Neural progenitor cell (in vitro differentiated cells): ENCODE measurements around the gene BMP4. TPM values are rescaled to one million over a fixed set of nuclear protein-coding genes. Genes with fewer than 3 reads are reported as not detected.
A peak's percentile ranks its signal among the peaks of the same experiment; 100 is the strongest.

Experiments used
- DNase-seq: peaks from one replicate; pipeline ENCODE4 v3.0.0-alpha.2; 2016; ENCODE audit warnings: low spot score
- H2AFZ ChIP-seq: fragments of 200-600 bp; sonication (generic); replicated peaks from 2 replicates; pipeline ENCODE4 v1.6.1; 2016; ENCODE audit warnings: antibody characterized with exemption
- H3F3A ChIP-seq: fragments of 200-600 bp; sonication (generic); 2 replicates; pipeline ENCODE4 v1.6.1; 2016; ENCODE audit warnings: antibody characterized with exemption, low read depth
- H3K27ac ChIP-seq: fragments of 200-600 bp; sonication (generic); 2 replicates; pipeline ENCODE4 v1.5.1; 2016; ENCODE audit warnings: mild to moderate bottlenecking
- H3K27me3 ChIP-seq: fragments of 200-600 bp; sonication (generic); 2 replicates; pipeline ENCODE4 v1.6.1; 2016; ENCODE audit warnings: mild to moderate bottlenecking, moderate library complexity
- H3K36me3 ChIP-seq: fragments of 200-600 bp; sonication (generic); 2 replicates; pipeline ENCODE4 v1.5.1; 2016
- H3K4me1 ChIP-seq: fragments of 200-600 bp; sonication (generic); 2 replicates; pipeline ENCODE4 v1.6.1; 2016; ENCODE audit warnings: mixed run types
- H3K4me2 ChIP-seq: fragments of 200-600 bp; sonication (generic); 2 replicates; pipeline ENCODE4 v1.6.1; 2016
- H3K4me3 ChIP-seq: fragments of 200-600 bp; sonication (generic); 2 replicates; pipeline ENCODE4 v1.5.1; 2016
- H3K79me2 ChIP-seq: fragments of 200-600 bp; sonication (generic); 2 replicates; pipeline ENCODE4 v1.6.1; 2016; ENCODE audit warnings: low read depth
- H3K9ac ChIP-seq: fragments of 200-600 bp; sonication (generic); 2 replicates; pipeline ENCODE4 v1.6.1; 2016
- H3K9me3 ChIP-seq: fragments of 200-600 bp; sonication (generic); 2 replicates; pipeline ENCODE4 v1.5.1; 2016; ENCODE audit warnings: low read depth
- H4K20me1 ChIP-seq: fragments of 200-600 bp; sonication (generic); 2 replicates; pipeline ENCODE4 v1.6.1; 2016; ENCODE audit warnings: low read depth
- H3K27ac Mint-ChIP-seq: 3 replicates; pipeline ENCODE4 v1.8.0; 2021; ENCODE audit warnings: mixed read lengths
- H3K27me3 Mint-ChIP-seq: 2 replicates; pipeline ENCODE4 v1.8.0; 2022; ENCODE audit warnings: low read depth, mild to moderate bottlenecking, inconsistent platforms, moderate library complexity, mixed read lengths; ENCODE audit not compliant: insufficient read depth
- H3K36me3 Mint-ChIP-seq: 3 replicates; pipeline ENCODE4 v1.8.0; 2021; ENCODE audit warnings: mixed read lengths
- H3K4me1 Mint-ChIP-seq: 3 replicates; pipeline ENCODE4 v1.8.0; 2021; ENCODE audit warnings: mixed read lengths
- H3K4me3 Mint-ChIP-seq: 3 replicates; pipeline ENCODE4 v1.8.0; 2021; ENCODE audit warnings: mild to moderate bottlenecking, moderate library complexity, mixed read lengths
- H3K9me3 Mint-ChIP-seq: 3 replicates; pipeline ENCODE4 v1.8.0; 2020; ENCODE audit warnings: mixed read lengths
- EZH2 ChIP-seq: fragments of 200-600 bp; sonication (generic); IDR thresholded peaks from 2 replicates; pipeline ENCODE4 v1.6.1; 2017; ENCODE audit warnings: antibody characterized with exemption, mild to moderate bottlenecking, moderate library complexity
- EZH2phosphoT487 ChIP-seq: fragments of 200-600 bp; sonication (generic); IDR thresholded peaks from 2 replicates; pipeline ENCODE4 v1.6.1; 2017; ENCODE audit warnings: antibody characterized with exemption
- total RNA-seq: library from RNA; depleted of rRNA; stranded (reverse); fragments of >200 nt; gene quantifications from 2 replicates; pipeline ENCODE4 v1.2.3, GENCODE V29; 2015; ENCODE audit warnings: low replicate concordance
- TF ChIP-seq, protein P1 (sequence below): fragments of 200-600 bp; sonication (generic); IDR thresholded peaks from 2 replicates; pipeline ENCODE4 v1.5.1; 2017; ENCODE audit warnings: antibody characterized with exemption, mild to moderate bottlenecking

Gene BMP4
- total RNA-seq, 1 donor from 2014 or later: 11.0 TPM

DNA sequence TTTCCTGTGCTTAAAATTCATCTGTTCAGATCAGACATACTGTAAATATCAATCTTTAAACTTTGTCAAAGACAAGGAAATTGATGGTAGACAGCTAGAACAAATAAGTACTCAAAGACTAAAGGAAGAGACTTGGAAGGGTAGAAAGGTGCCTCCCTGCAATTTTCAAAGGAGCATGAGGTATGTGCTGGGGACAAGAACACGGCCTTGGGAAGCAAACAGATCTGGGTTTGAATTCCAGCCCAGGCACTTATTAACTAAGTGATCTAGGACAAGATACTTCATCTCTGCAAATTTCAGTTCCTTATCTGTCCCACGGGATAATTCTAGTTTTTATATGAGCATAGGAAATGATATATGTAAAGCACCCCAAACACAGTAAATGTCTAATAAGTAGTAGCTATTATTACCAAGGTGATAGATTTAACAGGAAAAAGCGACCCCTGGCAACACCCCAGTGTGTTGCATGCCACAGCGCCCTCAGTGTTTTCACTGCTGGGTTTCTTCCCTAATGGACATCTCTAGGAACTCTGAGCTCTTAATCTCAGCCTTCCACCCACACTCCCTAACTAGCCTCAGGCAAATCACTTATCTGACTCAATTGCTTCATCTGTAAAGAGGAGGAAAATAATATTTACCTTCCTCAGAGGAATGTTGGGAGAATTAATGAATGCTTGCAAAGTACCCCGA is 44.7 kb upstream of the BMP4 start:
- H3K4me3 ChIP-seq: no peak overlapping the region
- no peak overlapping the region for H2AFZ ChIP-seq
- H3K27ac ChIP-seq: no peak overlapping the region
- H4K20me1 ChIP-seq: no peaks in the 10 kb centered on the region
- no peaks in the 10 kb centered on the region for H3K36me3 ChIP-seq
- Mint-ChIP-seq H3K27ac (no peak overlapping the region), H3K27me3 (peaks cover 3% of the 10 kb centered on the region), H3K4me1 (peaks cover 13% of the 10 kb centered on the region), H3K9me3 (peaks cover 4% of the 10 kb centered on the region), H3K4me3 (no peak overlapping the region), H3K36me3 (no peaks in the 10 kb centered on the region)
- no peak overlapping the region for H3K9ac ChIP-seq
- no peaks in the 10 kb centered on the region for H3K4me1 ChIP-seq
- peak; percentile 34 for DNase-seq
- H3K9me3 ChIP-seq: no peaks in the 10 kb centered on the region
- H3K27me3 ChIP-seq: no peaks in the 10 kb centered on the region
- H3K79me2 ChIP-seq: no peaks in the 10 kb centered on the region
- no peak overlapping the region for H3K4me2 ChIP-seq
- peaks cover under 1% of the 10 kb centered on the region for H3F3A ChIP-seq
- TF ChIP-seq, protein P1, sequence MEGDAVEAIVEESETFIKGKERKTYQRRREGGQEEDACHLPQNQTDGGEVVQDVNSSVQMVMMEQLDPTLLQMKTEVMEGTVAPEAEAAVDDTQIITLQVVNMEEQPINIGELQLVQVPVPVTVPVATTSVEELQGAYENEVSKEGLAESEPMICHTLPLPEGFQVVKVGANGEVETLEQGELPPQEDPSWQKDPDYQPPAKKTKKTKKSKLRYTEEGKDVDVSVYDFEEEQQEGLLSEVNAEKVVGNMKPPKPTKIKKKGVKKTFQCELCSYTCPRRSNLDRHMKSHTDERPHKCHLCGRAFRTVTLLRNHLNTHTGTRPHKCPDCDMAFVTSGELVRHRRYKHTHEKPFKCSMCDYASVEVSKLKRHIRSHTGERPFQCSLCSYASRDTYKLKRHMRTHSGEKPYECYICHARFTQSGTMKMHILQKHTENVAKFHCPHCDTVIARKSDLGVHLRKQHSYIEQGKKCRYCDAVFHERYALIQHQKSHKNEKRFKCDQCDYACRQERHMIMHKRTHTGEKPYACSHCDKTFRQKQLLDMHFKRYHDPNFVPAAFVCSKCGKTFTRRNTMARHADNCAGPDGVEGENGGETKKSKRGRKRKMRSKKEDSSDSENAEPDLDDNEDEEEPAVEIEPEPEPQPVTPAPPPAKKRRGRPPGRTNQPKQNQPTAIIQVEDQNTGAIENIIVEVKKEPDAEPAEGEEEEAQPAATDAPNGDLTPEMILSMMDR: peak; percentile 34
- TF ChIP-seq EZH2phosphoT487 (no peak), EZH2 (no peak)

DNA sequence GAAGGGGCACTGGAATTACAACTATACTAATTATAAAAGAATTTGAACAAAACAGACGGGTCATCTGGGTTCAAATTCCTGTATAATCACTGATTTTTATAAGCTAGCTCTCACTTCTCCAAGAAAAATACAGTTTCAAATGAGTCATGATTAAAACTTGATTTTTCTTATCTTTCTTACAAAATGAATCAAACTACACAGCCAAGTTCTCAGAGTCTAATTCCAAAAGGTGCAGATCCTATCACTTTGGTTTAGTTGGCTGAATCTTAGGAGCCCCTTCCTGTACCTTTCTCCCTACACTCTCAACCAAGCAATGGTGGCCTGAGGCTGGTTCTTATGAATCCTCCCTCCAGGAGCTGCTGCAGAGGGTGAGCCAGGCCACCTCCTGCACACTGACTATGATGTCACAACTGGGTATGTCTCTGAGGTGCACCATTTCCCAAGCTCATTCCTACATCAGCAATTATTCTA is 43.8 kb upstream of the BMP4 start:
- no peak for TF ChIP-seq EZH2phosphoT487
- TF ChIP-seq EZH2: no peak
- TF ChIP-seq, protein P1: no peak
- Histone ChIP-seq H3K4me1 (no peaks in the 10 kb centered on the region), H3K4me3 (no peak overlapping the region), H4K20me1 (no peaks in the 10 kb centered on the region), H3K27ac (no peak overlapping the region), H3K36me3 (no peaks in the 10 kb centered on the region), H3K79me2 (no peaks in the 10 kb centered on the region), H3K9me3 (no peaks in the 10 kb centered on the region), H3K27me3 (no peaks in the 10 kb centered on the region), H3K9ac (no peak overlapping the region), H2AFZ (no peak overlapping the region), H3K4me2 (no peak overlapping the region), H3F3A (peaks cover 3% of the 10 kb centered on the region)
- DNase-seq: no peak
- H3K27me3 Mint-ChIP-seq: peaks cover 3% of the 10 kb centered on the region
- no peak overlapping the region for H3K27ac Mint-ChIP-seq
- no peaks in the 10 kb centered on the region for H3K36me3 Mint-ChIP-seq
- H3K4me3 Mint-ChIP-seq: no peak overlapping the region
- H3K9me3 Mint-ChIP-seq: no peaks in the 10 kb centered on the region
- peaks cover 13% of the 10 kb centered on the region for H3K4me1 Mint-ChIP-seq

DNA sequence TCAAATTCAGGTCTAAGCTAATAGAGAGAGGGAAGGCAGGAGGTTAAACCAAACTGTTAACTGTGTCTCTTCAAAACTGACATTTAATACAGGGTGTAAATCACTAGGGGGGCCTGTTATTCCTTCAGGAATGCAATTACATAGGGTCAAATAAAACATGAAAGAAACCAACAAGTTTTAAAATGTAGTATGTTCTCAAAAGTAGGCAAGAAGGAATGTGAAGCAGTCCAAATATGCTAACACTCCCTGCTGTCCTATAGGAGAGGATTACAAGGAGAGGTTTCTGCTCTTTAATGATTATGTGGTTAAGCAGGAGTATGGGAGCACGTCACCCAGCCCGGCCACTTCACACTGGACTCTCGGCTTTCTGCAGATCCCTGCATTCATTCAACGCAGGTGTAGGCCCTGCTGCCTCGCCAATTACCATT is 42.5 kb upstream of the BMP4 start:
- H3K4me1 Mint-ChIP-seq: peaks cover 14% of the 10 kb centered on the region
- no peaks in the 10 kb centered on the region for H3K9me3 Mint-ChIP-seq
- H3K27me3 ChIP-seq: no peaks in the 10 kb centered on the region
- DNase-seq: peak; percentile 12
- H3K36me3 Mint-ChIP-seq: no peaks in the 10 kb centered on the region
- H3F3A ChIP-seq: peaks cover 3% of the 10 kb centered on the region
- peak overlapping the region; percentile 14 for H2AFZ ChIP-seq
- H3K27me3 Mint-ChIP-seq: peaks cover 3% of the 10 kb centered on the region
- H3K4me3 Mint-ChIP-seq: no peak overlapping the region
- no peaks in the 10 kb centered on the region for H3K9me3 ChIP-seq
- H3K36me3 ChIP-seq: no peaks in the 10 kb centered on the region
- H3K27ac Mint-ChIP-seq: peak overlapping the region; percentile 50
- no peaks in the 10 kb centered on the region for H3K79me2 ChIP-seq
- no peak overlapping the region for H3K4me2 ChIP-seq
- no peak overlapping the region for H3K9ac ChIP-seq
- TF ChIP-seq EZH2: no peak
- TF ChIP-seq, protein P1: no peak
- TF ChIP-seq EZH2phosphoT487: no peak
- H3K4me1 ChIP-seq: no peaks in the 10 kb centered on the region
- no peaks in the 10 kb centered on the region for H4K20me1 ChIP-seq
- H3K27ac ChIP-seq: no peak overlapping the region
- no peak overlapping the region for H3K4me3 ChIP-seq
